G401 (cell line): ENCODE results near the gene RIMBP2. TPM values are rescaled to one million over a fixed set of nuclear protein-coding genes. Genes with fewer than 3 reads are reported as not detected.

Experiments used
- DNase-seq: peaks from one replicate; pipeline ENCODE4 v3.0.0-alpha.2; 2015; ENCODE audit warnings: low spot score
- in situ Hi-C: cut with HindIII; loops from 2 replicates; pipeline ENCODE4 v1.10.0; 2016; ENCODE audit warnings: low sequenced_read_pairs, mixed read lengths
- total RNA-seq: library from RNA; depleted of rRNA; stranded (reverse); fragments of >200 nt; shearing (Covaris generic); gene quantifications from 2 replicates; pipeline ENCODE4 v1.2.3, GENCODE V29; 2014

Gene RIMBP2
- total RNA-seq, 1 experiment from 2014 or later = 75.3 TPM

GRCh38 chr12:130465626-130466025, 250.5 kb downstream of the RIMBP2 start:
- in situ Hi-C loops = no loop called here
- no peak for DNase-seq

- in situ Hi-C loops = no loop called here
- no peak for DNase-seq
Observed at GRCh38 chr12:130465046-130465445, 251.1 kb downstream of the RIMBP2 start.

- in situ Hi-C loops = no loop called here
- DNase-seq = no peak
Observed at GRCh38 chr12:130463818-130464670, 252.1 kb downstream of the RIMBP2 start.

- DNase-seq = peak; percentile 55
- in situ Hi-C loops = no loop called here
Observed at GRCh38 chr12:130463275-130463658, 252.8 kb downstream of the RIMBP2 start.

GRCh38 chr12:130462558-130463274, 253.4 kb downstream of the RIMBP2 start:
- in situ Hi-C loops = no loop called here
- DNase-seq = peak; percentile 38

GRCh38 chr12:130461839-130462557, 254.1 kb downstream of the RIMBP2 start:
- in situ Hi-C loops = no loop called here
- DNase-seq = no peak

GRCh38 chr12:130461447-130461815, 254.7 kb downstream of the RIMBP2 start:
- in situ Hi-C loops = no loop called here
- DNase-seq = no peak

- in situ Hi-C loops = no loop called here
- DNase-seq = no peak
Observed at GRCh38 chr12:130460611-130461446, 255.3 kb downstream of the RIMBP2 start.

- DNase-seq = no peak
- in situ Hi-C loops = no loop called here
Observed at GRCh38 chr12:130459916-130460315, 256.2 kb downstream of the RIMBP2 start.

- in situ Hi-C loops = no loop called here
- DNase-seq = no peak
Observed at GRCh38 chr12:130458341-130458740, 257.8 kb downstream of the RIMBP2 start.

- in situ Hi-C loops = no loop called here
- DNase-seq = no peak
Observed at GRCh38 chr12:130457215-130457614, 258.9 kb downstream of the RIMBP2 start.

GRCh38 chr12:130456375-130457199, 259.5 kb downstream of the RIMBP2 start:
- in situ Hi-C loops = no loop called here
- peak; percentile 28 for DNase-seq

- in situ Hi-C loops = no loop called here
Observed at GRCh38 chr12:130455161-130455560, 260.9 kb downstream of the RIMBP2 start.

GRCh38 chr12:130454296-130454695, 261.8 kb downstream of the RIMBP2 start:
- no peak for DNase-seq

More at GRCh38 chr12:130455161-130455560, 260.9 kb downstream of the RIMBP2 start:
- DNase-seq = no peak

GRCh38 chr12:130452546-130452945, 263.6 kb downstream of the RIMBP2 start:
- DNase-seq = no peak
- in situ Hi-C loops = no loop called here

More at GRCh38 chr12:130454296-130454695, 261.8 kb downstream of the RIMBP2 start:
- in situ Hi-C loops = no loop called here

GRCh38 chr12:130451001-130451930, 264.8 kb downstream of the RIMBP2 start:
- in situ Hi-C loops = no loop called here
- DNase-seq = no peak

- no peak for DNase-seq
- in situ Hi-C loops = no loop called here
Observed at GRCh38 chr12:130449291-130449690, 266.8 kb downstream of the RIMBP2 start.
